B cell (primary cell): ENCODE measurements around the gene FBLN7. TPM values are rescaled to one million over a fixed set of nuclear protein-coding genes. Genes with fewer than 3 reads are reported as not detected.

Source experiments
- ATAC-seq: fragments of 200-7000 bp; cut with Tn5 transposase; one replicate; pipeline ENCODE4 v1.10.0; 2021; ENCODE audit warnings: low read depth, mild to moderate bottlenecking, moderate number of reproducible peaks, moderate library complexity
- CTCF ChIA-PET: fragments of 350-600 bp; sonication (Branson Sonifier 250); formaldehyde crosslinking; loops from one replicate; lab custom pipeline; 2021; ENCODE audit warnings: antibody characterized with exemption, inconsistent platforms; lab: Charles Lee
- POLR2A ChIA-PET: fragments of 350-600 bp; sonication (Branson Sonifier 250); formaldehyde crosslinking; loops from one replicate; lab custom pipeline; 2021; ENCODE audit warnings: antibody characterized with exemption; lab: Charles Lee
- DNase-seq: peaks from one replicate; pipeline ENCODE4 v3.0.0; 2013
- H2AFZ ChIP-seq: 2 replicates; pipeline ENCODE4 v1.6.1; 2012; ENCODE audit warnings: mild to moderate bottlenecking, low read depth, low read length; ENCODE audit not compliant: insufficient read depth, poor library complexity, severe bottlenecking
- H3K27ac ChIP-seq, 2 donors: 1 replicate in 1 of 2; 2 replicates in 1 of 2; pipeline ENCODE4 v1.5.1; 2012 to 2013; ENCODE audit warnings: low read length in 2 of 2, mild to moderate bottlenecking in 2 of 2, moderate library complexity in 1 of 2
- H3K27me3 ChIP-seq, 4 experiments: fragments of 200-600 bp in 1 of 4; sonication (generic) in 1 of 4; replicated peaks in 1 of 4; 1 replicate in 2 of 4; 2 replicates in 2 of 4; pipeline versions ENCODE4 v1.6.1 to v1.7.0; 2013 to 2016; ENCODE audit warnings: low read length in 3 of 4, mild to moderate bottlenecking in 2 of 4, mixed read lengths in 1 of 4, moderate library complexity in 1 of 4; ENCODE audit not compliant: insufficient read depth in 4 of 4, control insufficient read depth in 3 of 4; ENCODE audit errors: control extremely low read depth in 1 of 4
- H3K36me3 ChIP-seq, 2 experiments: replicated peaks in 1 of 2; 1 replicate in 1 of 2; 2 replicates in 1 of 2; pipeline versions ENCODE4 v1.6.1 to v1.7.1; 2013; ENCODE audit warnings: low read length in 1 of 2; ENCODE audit not compliant: insufficient read depth in 2 of 2, control insufficient read depth in 1 of 2; ENCODE audit errors: control extremely low read depth in 1 of 2, extremely low read depth in 1 of 2
- H3K4me1 ChIP-seq, 2 donors: fragments of 200-600 bp in 1 of 2; sonication (generic) in 1 of 2; 1 replicate in 1 of 2; 2 replicates in 1 of 2; pipeline versions ENCODE4 v1.5.1 to v1.6.1; 2013 to 2017; ENCODE audit warnings: low read length in 2 of 2; ENCODE audit not compliant: control insufficient read depth in 2 of 2, insufficient read depth in 2 of 2
- H3K4me2 ChIP-seq: replicated peaks from 2 replicates; pipeline ENCODE3; 2012; ENCODE audit warnings: mild to moderate bottlenecking, low read depth, low read length; ENCODE audit not compliant: poor library complexity, severe bottlenecking
- H3K4me3 ChIP-seq, 5 experiments: fragments of 200-600 bp in 1 of 5; sonication (generic) in 1 of 5; 1 replicate in 3 of 5; 2 replicates in 2 of 5; pipeline versions ENCODE4 v1.5.1 to v1.7.0; 2011 to 2016; ENCODE audit warnings: low read length in 4 of 5, mild to moderate bottlenecking in 4 of 5, low read depth in 2 of 5, control low read depth in 1 of 5, moderate library complexity in 1 of 5; ENCODE audit not compliant: insufficient read depth in 1 of 5; ENCODE audit errors: control extremely low read depth in 1 of 5, extremely low read depth in 1 of 5
- H3K79me2 ChIP-seq: fragments of 200-600 bp; sonication (generic); one replicate; pipeline ENCODE4 v1.6.0; 2016; ENCODE audit warnings: low read length; ENCODE audit not compliant: control insufficient read depth, insufficient read depth
- H3K9ac ChIP-seq: fragments of 200-600 bp; sonication (generic); 2 replicates; pipeline ENCODE4 v1.6.1; 2017; ENCODE audit warnings: mild to moderate bottlenecking, low read length, moderate library complexity
- H3K9me3 ChIP-seq, 3 donors: one replicate each; pipeline versions ENCODE4 v1.6.1 to v1.7.1; 2013; ENCODE audit warnings: low read length in 2 of 3; ENCODE audit not compliant: control insufficient read depth in 2 of 3, insufficient read depth in 1 of 3; ENCODE audit errors: control extremely low read depth in 1 of 3
- H4K20me1 ChIP-seq: 2 replicates; pipeline ENCODE4 v1.6.0; 2012; ENCODE audit warnings: mild to moderate bottlenecking, low read length; ENCODE audit not compliant: insufficient read depth, control insufficient read depth, poor library complexity, severe bottlenecking
- H3K27ac Mint-ChIP-seq: one replicate; pipeline ENCODE4 v1.8.0; 2021; ENCODE audit warnings: mixed read lengths
- H3K27me3 Mint-ChIP-seq: one replicate; pipeline ENCODE4 v1.8.0; 2021; ENCODE audit warnings: mixed read lengths
- H3K4me1 Mint-ChIP-seq: one replicate; pipeline ENCODE4 v1.8.0; 2021; ENCODE audit warnings: mixed read lengths
- H3K4me3 Mint-ChIP-seq: one replicate; pipeline ENCODE4 v1.8.0; 2021; ENCODE audit warnings: mixed read lengths
- H3K9me3 Mint-ChIP-seq: one replicate; pipeline ENCODE4 v1.8.0; 2022; ENCODE audit warnings: mixed read lengths; ENCODE audit not compliant: insufficient read depth
- CTCF ChIP-seq: fragments of 200-600 bp; IDR thresholded peaks from one replicate; pipeline ENCODE4 v1.8.0; 2022; ENCODE audit warnings: antibody characterized with exemption, mild to moderate bottlenecking
- EZH2 ChIP-seq: IDR thresholded peaks from 2 replicates; pipeline ENCODE4 v1.6.1; 2012; ENCODE audit warnings: borderline replicate concordance, low read depth, mild to moderate bottlenecking, moderate library complexity, low read length; ENCODE audit not compliant: insufficient read depth, poor library complexity, severe bottlenecking
- WGBS: methylation state at CpG from one replicate; pipeline ENCODE4 v1.1.5; 2013; ENCODE audit warnings: missing lambda C conversion rate; ENCODE audit not compliant: insufficient coverage; 5-methylcytosine and 5-hydroxymethylcytosine counted together
- intact Hi-C: fragments of 100-400 bp; cut with micrococcal nuclease; formaldehyde crosslinking; loops from one replicate; pipeline ENCODE4 v1.10.0; 2022
- polyA plus RNA-seq: library from polyadenylated mRNA; depleted of rRNA; stranded (reverse); fragments of >200 nt; gene quantifications from 2 replicates; pipeline ENCODE4 v1.2.3, GENCODE V29; 2012
- total RNA-seq, 2 donors: library from RNA; stranded (reverse); fragments of 120-200 nt in 1 of 2; gene quantifications; 1 replicate in 1 of 2; 2 replicates in 1 of 2; pipeline versions ENCODE4 v1.2.3 to v1.2.4, GENCODE V29; 2013 to 2022

FBLN7 gene
- total and polyA plus RNA-seq, 2 donors (not counting 1 experiment from before 2014, with no cell fraction given) = 0.13 to 1.1 TPM

GRCh38 chr2:112187046-112187715, 49.0 kb downstream of the FBLN7 start:
- Histone ChIP-seq H3K27ac (peak overlapping the region; percentile 48 to 78), H3K4me2 (peak overlapping the region; percentile 53), H3K36me3 (no peaks in the 10 kb centered on the region), H3K79me2 (no peaks in the 10 kb centered on the region), H4K20me1 (no peaks in the 10 kb centered on the region), H3K27me3 (peaks cover 0 to 5% (median 0%) of the 10 kb centered on the region in 4 experiments), H3K9ac (no peak overlapping the region), H3K9me3 (peaks cover 0 to 8% (median 0%) of the 10 kb centered on the region in 3 donors), H3K4me1 (peaks cover 15 to 20% of the 10 kb centered on the region in 2 donors), H2AFZ (no peak overlapping the region), H3K4me3 (no peak overlapping the region)
- ChIA-PET CTCF (no interaction called here), POLR2A (no interaction called here)
- H3K27ac Mint-ChIP-seq = peak overlapping the region; percentile 86
- intact Hi-C loops = no loop called here
- ATAC-seq = no peak
- WGBS = 97% methylated on average over 31 of the region's 31 CpGs
- peaks cover 25% of the 10 kb centered on the region for H3K4me1 Mint-ChIP-seq
- DNase-seq = no peak
- H3K4me3 Mint-ChIP-seq = no peak overlapping the region
- H3K27me3 Mint-ChIP-seq = peaks cover 2% of the 10 kb centered on the region
- H3K9me3 Mint-ChIP-seq = no peaks in the 10 kb centered on the region
- no peak for TF ChIP-seq CTCF
- TF ChIP-seq EZH2 = no peak

GRCh38 chr2:112187805-112188596, 49.8 kb downstream of the FBLN7 start:
- DNase-seq = peak; percentile 44
- Mint-ChIP-seq H3K9me3 (no peaks in the 10 kb centered on the region), H3K27ac (peak overlapping the region; percentile 86), H3K4me3 (peak overlapping the region; percentile 57), H3K4me1 (peaks cover 24% of the 10 kb centered on the region), H3K27me3 (no peaks in the 10 kb centered on the region)
- POLR2A ChIA-PET = no interaction called here
- intact Hi-C loops = no loop called here
- Histone ChIP-seq H3K9ac (peak overlapping the region; percentile 16), H3K4me1 (peaks cover 15 to 20% of the 10 kb centered on the region in 2 donors), H3K4me3 (no peak overlapping the region), H2AFZ (peak overlapping the region; percentile 71), H3K36me3 (no peaks in the 10 kb centered on the region), H3K4me2 (peak overlapping the region; percentile 53), H3K27ac (peak overlapping the region; percentile 48 to 78), H3K79me2 (no peaks in the 10 kb centered on the region), H3K27me3 (no peaks in the 10 kb centered on the region), H3K9me3 (peaks cover 0 to 8% (median 0%) of the 10 kb centered on the region in 3 donors), H4K20me1 (no peaks in the 10 kb centered on the region)
- peak; percentile 68 for ATAC-seq
- TF ChIP-seq CTCF (no peak), EZH2 (no peak)
- CTCF ChIA-PET = no interaction called here
- 44% methylated on average over 6 of the region's 9 CpGs for WGBS
